Type B pancreatic cell (in vitro differentiated cells): ENCODE measurements around the gene MEF2C. TPM values are rescaled to one million over a fixed set of nuclear protein-coding genes. Genes with fewer than 3 reads are reported as not detected.

Experiments used
- DNase-seq: peaks from one replicate; pipeline ENCODE4 v3.0.0; 2021; ENCODE audit warnings: mixed read lengths; ENCODE audit not compliant: unreplicated experiment; ENCODE audit errors: extremely low spot score
- H3K27ac Mint-ChIP-seq: 2 replicates; pipeline ENCODE4 v1.8.0; 2021; ENCODE audit warnings: mild to moderate bottlenecking, mixed read lengths
- H3K27me3 Mint-ChIP-seq: 2 replicates; pipeline ENCODE4 v1.8.0; 2021; ENCODE audit warnings: mixed read lengths
- H3K36me3 Mint-ChIP-seq: 2 replicates; pipeline ENCODE4 v1.8.0; 2021; ENCODE audit warnings: mixed read lengths
- H3K4me1 Mint-ChIP-seq: one replicate; pipeline ENCODE4 v1.8.0; 2021; ENCODE audit warnings: mixed read lengths; ENCODE audit not compliant: unreplicated experiment
- H3K4me3 Mint-ChIP-seq: 2 replicates; pipeline ENCODE4 v1.8.0; 2021; ENCODE audit warnings: mild to moderate bottlenecking, mixed read lengths
- H3K9me3 Mint-ChIP-seq: 2 replicates; pipeline ENCODE4 v1.8.0; 2021; ENCODE audit warnings: mixed read lengths
- CTCF ChIP-seq: fragments of 200-600 bp; sonication (generic); conservative IDR thresholded peaks from 2 replicates; pipeline ENCODE4 v1.5.0; 2021; ENCODE audit warnings: antibody characterized with exemption, mild to moderate bottlenecking
- total RNA-seq: library from RNA; stranded (reverse); gene quantifications from 2 replicates; pipeline ENCODE4 v1.2.1, GENCODE V29; 2021; ENCODE audit warnings: low replicate concordance

The MEF2C gene
- total RNA-seq, 1 donor from 2014 or later, result 12.0 TPM

GRCh38 chr5:88740604-88741185 lies 142.3 kb downstream of the MEF2C start:
- TF ChIP-seq CTCF, result no peak
- H3K36me3 Mint-ChIP-seq, result no peaks in the 10 kb centered on the region
- H3K9me3 Mint-ChIP-seq, result no peaks in the 10 kb centered on the region
- no peak overlapping the region for H3K27ac Mint-ChIP-seq
- DNase-seq, result no peak
- H3K4me1 Mint-ChIP-seq, result no peaks in the 10 kb centered on the region
- no peak overlapping the region for H3K4me3 Mint-ChIP-seq
- peaks cover 11% of the 10 kb centered on the region for H3K27me3 Mint-ChIP-seq

- H3K36me3 Mint-ChIP-seq, result peaks cover 5% of the 10 kb centered on the region
- DNase-seq, result no peak
- no peaks in the 10 kb centered on the region for H3K4me1 Mint-ChIP-seq
- no peaks in the 10 kb centered on the region for H3K9me3 Mint-ChIP-seq
- H3K4me3 Mint-ChIP-seq, result no peak overlapping the region
- H3K27ac Mint-ChIP-seq, result no peak overlapping the region
- H3K27me3 Mint-ChIP-seq, result peaks cover 11% of the 10 kb centered on the region
- TF ChIP-seq CTCF, result no peak
Measured at GRCh38 chr5:88736494-88736893, 146.5 kb downstream of the MEF2C start.

GRCh38 chr5:88734983-88735382 lies 148.0 kb downstream of the MEF2C start:
- Mint-ChIP-seq H3K4me1 (no peaks in the 10 kb centered on the region), H3K36me3 (peaks cover 5% of the 10 kb centered on the region), H3K9me3 (no peaks in the 10 kb centered on the region), H3K27me3 (peaks cover 11% of the 10 kb centered on the region), H3K27ac (no peak overlapping the region), H3K4me3 (no peak overlapping the region)
- no peak for DNase-seq
- TF ChIP-seq CTCF, result no peak

GRCh38 chr5:88734191-88734640 lies 148.8 kb downstream of the MEF2C start:
- Mint-ChIP-seq H3K4me1 (peaks cover 4% of the 10 kb centered on the region), H3K4me3 (no peak overlapping the region), H3K27ac (no peak overlapping the region), H3K36me3 (peaks cover 5% of the 10 kb centered on the region), H3K9me3 (no peaks in the 10 kb centered on the region), H3K27me3 (peaks cover 14% of the 10 kb centered on the region)
- DNase-seq, result no peak
- TF ChIP-seq CTCF, result no peak

- H3K9me3 Mint-ChIP-seq, result no peaks in the 10 kb centered on the region
- H3K4me3 Mint-ChIP-seq, result no peak overlapping the region
- peaks cover 10% of the 10 kb centered on the region for H3K27me3 Mint-ChIP-seq
- DNase-seq, result no peak
- no peak overlapping the region for H3K27ac Mint-ChIP-seq
- H3K36me3 Mint-ChIP-seq, result peaks cover 5% of the 10 kb centered on the region
- no peak for TF ChIP-seq CTCF
- H3K4me1 Mint-ChIP-seq, result peaks cover 4% of the 10 kb centered on the region
Measured at GRCh38 chr5:88732862-88733261, 150.1 kb downstream of the MEF2C start.

- no peak overlapping the region for H3K27ac Mint-ChIP-seq
- peaks cover 4% of the 10 kb centered on the region for H3K4me1 Mint-ChIP-seq
- TF ChIP-seq CTCF, result no peak
- no peak overlapping the region for H3K4me3 Mint-ChIP-seq
- no peak for DNase-seq
- H3K27me3 Mint-ChIP-seq, result peaks cover 3% of the 10 kb centered on the region
- no peaks in the 10 kb centered on the region for H3K9me3 Mint-ChIP-seq
- peaks cover 5% of the 10 kb centered on the region for H3K36me3 Mint-ChIP-seq
Measured at GRCh38 chr5:88732181-88732633, 150.8 kb downstream of the MEF2C start.
